Measurements from ENCODE around the gene LDOC1. TPM values are rescaled to one million over a fixed set of nuclear protein-coding genes. Genes with fewer than 3 reads are reported as not detected.
A peak's percentile ranks its signal among the peaks of the same experiment; 100 is the strongest.
"Not testable (repeated sequence)": the region's sequence is repeated elsewhere in the genome, so short reads cannot be mapped to it uniquely, and the experiment has no call there.

The LDOC1 gene
- total RNA-seq: 100 to 1,000 TPM in 1 of 2 donors, 10 to 100 TPM in 1; 66.8 to 111 TPM

DNA sequence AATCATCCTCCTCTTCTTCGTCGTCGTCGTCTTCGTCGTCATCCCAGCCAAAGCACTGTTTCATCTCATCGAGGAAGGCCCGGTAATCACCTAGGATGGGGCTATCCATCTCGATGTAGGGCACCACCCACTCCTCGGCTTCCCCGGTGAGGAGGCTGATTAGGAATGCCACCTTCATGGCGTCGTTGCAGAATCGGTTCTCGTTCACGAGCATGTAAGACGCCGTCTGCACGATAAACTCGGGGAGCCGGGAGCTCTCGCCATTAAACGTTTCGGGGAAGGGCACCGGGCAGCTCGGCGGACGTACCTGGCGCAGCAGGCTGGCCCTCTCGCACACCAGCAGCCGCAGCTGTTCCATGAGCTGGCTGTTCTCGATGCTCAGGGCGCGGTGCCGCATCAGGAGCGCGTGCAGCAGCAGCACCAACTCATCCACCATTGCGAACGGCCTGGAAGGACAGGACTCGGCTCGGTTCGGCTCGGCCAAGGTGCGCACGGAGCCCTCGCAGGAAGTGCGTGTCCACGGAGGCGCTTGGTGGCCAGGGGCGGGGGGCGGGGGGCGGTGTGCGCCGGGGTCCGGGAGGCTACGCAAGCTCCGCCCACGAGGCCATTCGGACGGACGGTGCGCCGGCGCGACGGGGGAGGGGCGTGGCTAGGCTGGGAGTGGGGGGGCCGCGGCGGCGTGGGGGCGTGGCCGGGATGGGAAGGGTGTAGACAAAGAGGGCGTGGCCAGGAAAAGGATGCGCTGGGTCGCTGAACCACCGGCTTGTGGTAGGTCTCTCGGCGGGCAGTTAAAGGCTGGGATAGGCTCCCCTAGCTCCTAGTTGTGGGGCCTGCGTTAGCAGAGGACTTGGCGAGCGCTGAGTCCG lies at the start of gene LDOC1:
TSS of gene LDOC1 (minus strand) at position 544 of the 866 bp plus-strand sequence. CDS start at position 436, 108 bp downstream.
- H3K4me3 ChIP-seq: peak within 1 kb of the TSS; percentile 82
- no peaks in the 10 kb centered on the region for H3K36me3 ChIP-seq
- peak within 1 kb of the TSS; percentile 79 to 83 for H3K27ac ChIP-seq
- ATAC-seq (ENCODE audit: insufficient number of reproducible peaks, low FRiP score, low read depth): peak; percentile 84
- TF ChIP-seq, protein P1, sequence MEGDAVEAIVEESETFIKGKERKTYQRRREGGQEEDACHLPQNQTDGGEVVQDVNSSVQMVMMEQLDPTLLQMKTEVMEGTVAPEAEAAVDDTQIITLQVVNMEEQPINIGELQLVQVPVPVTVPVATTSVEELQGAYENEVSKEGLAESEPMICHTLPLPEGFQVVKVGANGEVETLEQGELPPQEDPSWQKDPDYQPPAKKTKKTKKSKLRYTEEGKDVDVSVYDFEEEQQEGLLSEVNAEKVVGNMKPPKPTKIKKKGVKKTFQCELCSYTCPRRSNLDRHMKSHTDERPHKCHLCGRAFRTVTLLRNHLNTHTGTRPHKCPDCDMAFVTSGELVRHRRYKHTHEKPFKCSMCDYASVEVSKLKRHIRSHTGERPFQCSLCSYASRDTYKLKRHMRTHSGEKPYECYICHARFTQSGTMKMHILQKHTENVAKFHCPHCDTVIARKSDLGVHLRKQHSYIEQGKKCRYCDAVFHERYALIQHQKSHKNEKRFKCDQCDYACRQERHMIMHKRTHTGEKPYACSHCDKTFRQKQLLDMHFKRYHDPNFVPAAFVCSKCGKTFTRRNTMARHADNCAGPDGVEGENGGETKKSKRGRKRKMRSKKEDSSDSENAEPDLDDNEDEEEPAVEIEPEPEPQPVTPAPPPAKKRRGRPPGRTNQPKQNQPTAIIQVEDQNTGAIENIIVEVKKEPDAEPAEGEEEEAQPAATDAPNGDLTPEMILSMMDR (IDR thresholded peaks at IDR 0.05): no peak
- peak; percentile 15 for DNase-seq (ENCODE audit: low spot score)
- H3K27me3 ChIP-seq (replicated peaks; ENCODE audit: insufficient read depth): no peaks in the 10 kb centered on the region
- peaks cover 0 to 21% of the 10 kb centered on the region in 2 donors for H3K4me1 ChIP-seq (ENCODE audit: control insufficient read depth in 1 of 2, low read depth in 2 of 2)
- H3K9me3 ChIP-seq: no peaks in the 10 kb centered on the region

DNA sequence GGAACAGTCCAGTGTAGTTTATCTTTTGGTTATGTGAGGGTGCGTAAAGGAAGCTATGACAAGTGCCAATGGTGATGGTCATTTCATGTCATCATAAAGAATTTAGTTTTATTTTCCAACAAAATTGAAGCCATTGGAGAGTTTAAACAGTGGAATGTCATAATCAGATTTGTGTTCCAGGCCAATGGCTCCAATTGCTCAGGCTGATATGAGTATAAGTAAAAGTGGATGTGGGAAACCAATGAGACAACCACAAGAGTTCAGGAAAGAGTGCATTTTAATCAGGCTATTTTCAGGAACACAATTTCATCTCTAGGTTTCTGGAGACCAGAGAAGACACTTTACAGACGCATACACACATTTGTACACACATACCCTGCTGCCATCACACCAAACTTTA lies 44.7 kb upstream of the LDOC1 start:
- H3K4me1 ChIP-seq (ENCODE audit: control insufficient read depth in 1 of 2, low read depth in 2 of 2): no peaks in the 10 kb centered on the region
- DNase-seq (ENCODE audit: low spot score) (no peak), ATAC-seq (ENCODE audit: insufficient number of reproducible peaks, low FRiP score, low read depth) (no peak)
- H3K36me3 ChIP-seq: no peaks in the 10 kb centered on the region
- H3K27ac ChIP-seq: peak overlapping the region in 1 of 2 donors; percentile 38
- H3K27me3 ChIP-seq (replicated peaks; ENCODE audit: insufficient read depth): no peaks in the 10 kb centered on the region
- TF ChIP-seq, protein P1 (IDR thresholded peaks at IDR 0.05): no peak
- no peaks in the 10 kb centered on the region for H3K9me3 ChIP-seq
- H3K4me3 ChIP-seq: no peak overlapping the region

DNA sequence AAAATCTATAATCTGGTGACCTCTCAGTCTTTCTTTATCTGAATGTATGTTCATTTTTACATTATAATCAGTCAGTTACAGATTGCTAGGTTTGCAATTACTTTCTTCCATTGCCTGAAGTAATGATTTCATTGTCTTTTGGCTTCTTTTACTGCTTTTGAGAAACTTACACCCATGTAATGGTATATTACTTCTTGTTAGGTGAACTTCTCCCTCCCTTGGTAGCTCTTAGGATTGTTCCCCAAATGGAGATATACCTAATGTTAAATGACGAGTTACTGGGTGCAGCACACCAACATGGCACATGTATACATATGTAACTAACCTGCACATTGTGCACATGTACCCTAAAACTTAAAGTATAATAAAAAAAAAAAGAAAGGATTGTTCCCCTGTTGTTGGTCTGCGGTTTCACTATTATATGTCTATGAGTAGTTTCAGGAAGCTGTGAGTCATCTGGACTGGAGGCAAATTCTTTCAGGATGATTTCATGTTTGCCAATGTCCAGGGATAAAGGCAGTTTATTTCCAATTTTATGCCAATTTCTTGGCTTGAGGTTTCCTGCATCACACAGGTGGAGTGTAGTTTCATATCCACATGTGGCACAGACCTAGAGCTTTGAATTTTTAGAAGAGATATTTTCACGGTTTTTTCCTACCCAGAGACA lies 43.5 kb upstream of the LDOC1 start:
- H3K4me1 ChIP-seq (ENCODE audit: control insufficient read depth in 1 of 2, low read depth in 2 of 2): no peaks in the 10 kb centered on the region
- H3K27ac ChIP-seq: peak overlapping the region in 1 of 2 donors; percentile 38
- TF ChIP-seq, protein P1 (IDR thresholded peaks at IDR 0.05): no peak
- H3K27me3 ChIP-seq (replicated peaks; ENCODE audit: insufficient read depth): no peaks in the 10 kb centered on the region
- peak overlapping the region; percentile 23 for H3K4me3 ChIP-seq
- no peaks in the 10 kb centered on the region for H3K36me3 ChIP-seq
- DNase-seq (ENCODE audit: low spot score) (no peak), ATAC-seq (ENCODE audit: insufficient number of reproducible peaks, low FRiP score, low read depth) (no peak)
- no peaks in the 10 kb centered on the region for H3K9me3 ChIP-seq

DNA sequence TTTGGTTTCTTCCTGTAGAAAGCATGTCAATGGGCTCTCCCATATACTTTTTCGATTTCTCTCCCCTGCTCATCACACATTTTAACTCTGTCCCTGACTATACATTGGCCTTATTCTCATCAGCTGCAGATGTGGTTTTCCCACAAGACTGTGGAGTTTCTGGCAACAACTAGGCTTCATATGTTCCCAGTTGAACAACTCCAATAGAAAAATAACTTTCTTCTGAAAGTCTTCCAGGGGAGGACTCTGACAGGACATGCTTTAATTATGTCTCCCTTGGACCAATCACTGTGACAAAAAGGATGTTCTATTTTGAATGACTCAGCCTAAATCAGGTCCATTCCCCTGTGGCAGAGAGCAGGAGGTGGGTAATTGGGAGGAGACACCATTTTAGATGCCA lies 37.3 kb upstream of the LDOC1 start:
- ATAC-seq (ENCODE audit: insufficient number of reproducible peaks, low FRiP score, low read depth) (no peak), DNase-seq (ENCODE audit: low spot score) (no peak)
- Histone ChIP-seq H3K4me1 (ENCODE audit: control insufficient read depth in 1 of 2, low read depth in 2 of 2) (no peaks in the 10 kb centered on the region), H3K4me3 (no peak overlapping the region), H3K27me3 (replicated peaks; ENCODE audit: insufficient read depth) (no peaks in the 10 kb centered on the region), H3K9me3 (no peaks in the 10 kb centered on the region), H3K27ac (no peak overlapping the region), H3K36me3 (no peaks in the 10 kb centered on the region)
- TF ChIP-seq, protein P1 (IDR thresholded peaks at IDR 0.05): no peak

DNA sequence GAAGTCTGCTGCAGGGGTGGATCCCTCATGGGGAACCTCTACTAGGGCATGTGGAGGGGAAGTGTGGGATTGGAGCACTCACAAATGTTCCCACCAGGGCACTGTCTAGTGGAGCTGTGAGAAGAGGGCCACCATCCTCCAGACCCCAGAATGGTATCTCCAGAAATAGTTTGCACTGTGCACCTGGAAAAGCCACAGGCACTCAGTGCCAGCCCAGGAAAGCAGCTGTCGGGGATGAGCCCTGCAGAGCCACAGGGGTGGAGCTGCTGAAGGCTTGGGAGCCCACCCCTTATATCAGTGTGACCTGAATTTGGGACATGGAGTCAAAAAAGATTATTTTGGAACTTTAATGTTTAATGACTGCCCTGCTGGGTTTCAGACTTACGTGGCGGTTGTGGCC lies 25.0 kb upstream of the LDOC1 start:
- DNase-seq (ENCODE audit: low spot score) (no peak), ATAC-seq (ENCODE audit: insufficient number of reproducible peaks, low FRiP score, low read depth) (no peak)

DNA sequence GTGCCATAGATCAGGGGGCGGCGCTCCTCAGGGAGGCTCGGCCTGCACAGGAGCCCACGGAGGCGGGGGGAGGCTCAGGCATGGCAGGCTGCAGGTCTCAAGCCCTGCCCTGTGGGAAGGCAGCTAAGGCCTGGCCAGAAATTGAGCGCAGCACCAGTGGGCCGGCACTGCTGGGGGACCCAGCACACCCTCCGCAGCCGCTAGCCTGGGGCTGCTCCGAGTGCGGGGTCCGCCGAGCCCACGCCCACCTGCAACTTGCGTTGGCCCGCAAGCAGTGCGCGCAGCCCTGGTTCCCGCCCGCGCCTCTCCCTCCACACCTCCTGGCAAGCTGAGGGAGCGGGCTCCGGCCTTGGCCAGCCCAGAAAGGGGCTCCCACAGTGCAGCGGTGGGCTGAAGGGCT lies 11.6 kb upstream of the LDOC1 start:
- not testable (repeated sequence) for H3K27ac ChIP-seq; H3K4me1 ChIP-seq (ENCODE audit: control insufficient read depth in 1 of 2, low read depth in 2 of 2); DNase-seq (ENCODE audit: low spot score); H3K36me3 ChIP-seq; H3K27me3 ChIP-seq (replicated peaks; ENCODE audit: insufficient read depth); ATAC-seq (ENCODE audit: insufficient number of reproducible peaks, low FRiP score, low read depth); H3K9me3 ChIP-seq; H3K4me3 ChIP-seq

More for the DNA sequence above, 25.0 kb upstream of the LDOC1 start:
- no peak overlapping the region for H3K27ac ChIP-seq
- H3K9me3 ChIP-seq: no peaks in the 10 kb centered on the region
- H3K4me1 ChIP-seq (ENCODE audit: control insufficient read depth in 1 of 2, low read depth in 2 of 2): no peaks in the 10 kb centered on the region
- H3K4me3 ChIP-seq: no peak overlapping the region
- no peaks in the 10 kb centered on the region for H3K27me3 ChIP-seq (replicated peaks; ENCODE audit: insufficient read depth)
- TF ChIP-seq, protein P1 (IDR thresholded peaks at IDR 0.05): no peak
- no peaks in the 10 kb centered on the region for H3K36me3 ChIP-seq

Data from thoracic aorta (tissue), 2 donors.